Astrocyte (in vitro differentiated cells and primary cell): ENCODE data around the gene CPLX4. TPM values are rescaled to one million over a fixed set of nuclear protein-coding genes. Genes with fewer than 3 reads are reported as not detected.

Experiments
- DNase-seq: peaks from one replicate; pipeline ENCODE4 v3.0.0-alpha.2; 2010; ENCODE audit warnings: low read depth
- FAIRE-seq: peaks from 2 replicates; lab custom pipeline; 2011; peaks lifted over from hg19 to GRCh38; lab: Jason Lieb, UNC
- H2AFZ ChIP-seq: 2 replicates; pipeline ENCODE4 v1.6.0; 2012; ENCODE audit warnings: low read depth, low read length, inconsistent platforms
- H3K27ac ChIP-seq: 2 replicates; pipeline ENCODE4 v1.5.1; 2011; ENCODE audit warnings: low read depth, low read length, inconsistent platforms
- H3K27me3 ChIP-seq: 2 replicates; pipeline ENCODE4 v1.6.0; 2011; ENCODE audit warnings: low read length, inconsistent platforms; ENCODE audit not compliant: insufficient read depth
- H3K36me3 ChIP-seq: 2 replicates; pipeline ENCODE4 v1.5.1; 2011; ENCODE audit warnings: low read length, inconsistent platforms; ENCODE audit not compliant: insufficient read depth
- H3K4me1 ChIP-seq: 2 replicates; pipeline ENCODE4 v1.5.1; 2011; ENCODE audit warnings: low read length, inconsistent platforms; ENCODE audit not compliant: insufficient read depth
- H3K4me2 ChIP-seq: 2 replicates; pipeline ENCODE4 v1.6.0; 2012; ENCODE audit warnings: low read length, inconsistent platforms
- H3K4me3 ChIP-seq: 2 replicates; pipeline ENCODE4 v1.5.1; 2011; ENCODE audit warnings: low read depth, mild to moderate bottlenecking, low read length, inconsistent platforms; ENCODE audit not compliant: insufficient read depth
- H3K79me2 ChIP-seq: 2 replicates; pipeline ENCODE4 v1.6.0; 2012; ENCODE audit warnings: mild to moderate bottlenecking, low read length, inconsistent platforms; ENCODE audit not compliant: insufficient read depth
- H3K9ac ChIP-seq: 2 replicates; pipeline ENCODE4 v1.6.0; 2012; ENCODE audit warnings: mild to moderate bottlenecking, low read length, inconsistent platforms
- H3K9me3 ChIP-seq: 2 replicates; pipeline ENCODE4 v1.5.1; 2012; ENCODE audit warnings: low read depth, mild to moderate bottlenecking, low read length, inconsistent platforms; ENCODE audit not compliant: insufficient read depth
- H4K20me1 ChIP-seq: 2 replicates; pipeline ENCODE4 v1.6.0; 2012; ENCODE audit warnings: low read length, inconsistent platforms; ENCODE audit not compliant: insufficient read depth
- H3K27ac Mint-ChIP-seq: one replicate; pipeline ENCODE4 v1.8.0; 2021; ENCODE audit warnings: mild to moderate bottlenecking, mixed read lengths; ENCODE audit not compliant: unreplicated experiment
- H3K27me3 Mint-ChIP-seq: one replicate; pipeline ENCODE4 v1.8.0; 2021; ENCODE audit warnings: low read depth, mixed read lengths; ENCODE audit not compliant: unreplicated experiment
- H3K36me3 Mint-ChIP-seq: one replicate; pipeline ENCODE4 v1.8.0; 2021; ENCODE audit warnings: low read depth, mixed read lengths; ENCODE audit not compliant: unreplicated experiment
- H3K4me1 Mint-ChIP-seq: one replicate; pipeline ENCODE4 v1.8.0; 2021; ENCODE audit warnings: low read depth, mixed read lengths; ENCODE audit not compliant: unreplicated experiment
- H3K4me3 Mint-ChIP-seq: one replicate; pipeline ENCODE4 v1.8.0; 2021; ENCODE audit warnings: mild to moderate bottlenecking, moderate library complexity, mixed read lengths; ENCODE audit not compliant: unreplicated experiment
- H3K9me3 Mint-ChIP-seq: one replicate; pipeline ENCODE4 v1.8.0; 2021; ENCODE audit warnings: mild to moderate bottlenecking, mixed read lengths; ENCODE audit not compliant: unreplicated experiment
- CTCF ChIP-seq: IDR thresholded peaks from 2 replicates; pipeline ENCODE4 v1.5.1; 2011; ENCODE audit warnings: low read depth, mild to moderate bottlenecking, inconsistent platforms, low read length, moderate library complexity; ENCODE audit not compliant: insufficient read depth
- EZH2 ChIP-seq: IDR thresholded peaks from 2 replicates; pipeline ENCODE4 v1.6.1; 2012; ENCODE audit warnings: mild to moderate bottlenecking, low read length, inconsistent platforms; ENCODE audit not compliant: insufficient read depth
- total RNA-seq: library from RNA; stranded (reverse); gene quantifications from 2 replicates; pipeline ENCODE4 v1.2.1, GENCODE V29; 2021

CPLX4 gene
- total RNA-seq, 1 donor from 2014 or later: not detected

- H3K4me1 Mint-ChIP-seq: no peaks in the 10 kb centered on the region
- no peak overlapping the region for H2AFZ ChIP-seq
- no peak overlapping the region for H3K4me3 ChIP-seq
- H3K27me3 Mint-ChIP-seq: peaks cover 44% of the 10 kb centered on the region
- DNase-seq: no peak
- peaks cover 30% of the 10 kb centered on the region for H3K27me3 ChIP-seq
- H3K4me2 ChIP-seq: no peak overlapping the region
- no peaks in the 10 kb centered on the region for H3K9me3 ChIP-seq
- no peak for FAIRE-seq
- no peak overlapping the region for H3K9ac ChIP-seq
- no peak overlapping the region for H3K27ac ChIP-seq
- H3K36me3 ChIP-seq: no peaks in the 10 kb centered on the region
- H3K4me1 ChIP-seq: no peaks in the 10 kb centered on the region
- H3K4me3 Mint-ChIP-seq: no peak overlapping the region
- H4K20me1 ChIP-seq: no peaks in the 10 kb centered on the region
- H3K9me3 Mint-ChIP-seq: no peaks in the 10 kb centered on the region
- H3K36me3 Mint-ChIP-seq: no peaks in the 10 kb centered on the region
- H3K79me2 ChIP-seq: no peaks in the 10 kb centered on the region
- no peak for TF ChIP-seq CTCF
- TF ChIP-seq EZH2: no peak
- no peak overlapping the region for H3K27ac Mint-ChIP-seq
Observed at GRCh38 chr18:59246796-59247195, 71.7 kb downstream of the CPLX4 start.

Other genes starting within 250 kb of the CPLX4 start
- 38.0 and 39.9 TPM in 2 replicates for gene SEC11C, start 178.8 kb downstream of the CPLX4 start, total RNA-seq
- not detected in 2 replicates for gene GRP, start 98.5 kb downstream of the CPLX4 start, total RNA-seq
- not detected in 2 replicates for gene RAX, start 45.2 kb downstream of the CPLX4 start, total RNA-seq
- 123 and 141 TPM in 2 replicates for gene LMAN1, start 40.6 kb upstream of the CPLX4 start, total RNA-seq